ENCODE results near the gene NISCH. TPM values are rescaled to one million over a fixed set of nuclear protein-coding genes. Genes with fewer than 3 reads are reported as not detected.

The NISCH gene
- total and polyA plus RNA-seq, 5 donors from 2014 or later = 12.6 to 168 (median 16.4) TPM

DNA sequence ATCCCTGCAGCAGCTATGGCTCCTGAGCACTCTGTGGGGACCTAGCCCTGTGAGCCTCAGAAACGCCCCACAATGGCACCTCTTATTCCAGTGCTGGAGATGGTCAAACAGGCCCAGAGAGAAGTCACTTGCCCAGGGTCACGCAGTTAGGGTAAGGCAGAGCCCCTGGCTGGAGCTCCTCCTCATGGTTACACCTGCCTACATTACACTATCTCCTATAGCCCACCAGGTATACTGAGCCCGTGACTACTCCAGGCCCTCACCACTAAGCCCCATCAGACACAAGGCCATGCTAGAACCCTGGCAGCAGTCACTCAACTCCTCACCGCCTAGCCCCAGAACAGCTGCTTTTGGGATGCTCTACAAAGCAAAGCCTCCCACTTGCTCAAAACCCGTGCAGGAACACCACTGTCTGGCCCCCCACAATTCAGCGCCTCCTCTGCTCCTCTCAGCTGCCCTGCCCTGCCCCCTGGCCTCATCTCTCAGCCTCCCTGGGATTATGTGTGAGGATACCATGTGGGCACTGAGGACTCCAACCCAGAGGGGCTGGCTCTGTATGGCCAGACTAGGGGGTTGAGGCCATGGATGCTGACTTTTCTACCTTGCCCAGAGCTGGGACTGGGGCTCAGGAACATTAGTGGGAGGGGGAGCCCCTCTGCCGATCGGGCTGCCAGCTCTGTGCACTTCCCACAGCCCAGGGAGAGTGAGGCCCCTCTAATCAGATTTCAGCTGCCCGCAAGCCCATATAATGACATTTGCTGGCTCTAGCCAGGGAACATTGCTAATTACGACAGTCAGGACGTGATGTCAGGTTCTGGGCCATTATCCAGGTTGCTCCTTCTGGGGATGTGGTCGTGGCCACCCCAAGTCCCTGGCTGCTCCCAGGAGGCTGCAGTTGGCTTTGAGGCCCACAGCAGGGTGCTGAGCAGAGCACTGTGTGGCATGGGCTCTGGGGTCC, 74.3 kb downstream of the NISCH start:
- Mint-ChIP-seq H3K27ac (peak overlapping the region in 1 of 3 donors; percentile 49), H3K4me3 (peak overlapping the region in 2 of 4 donors; percentile 42 to 43), H3K4me1 (peaks cover 0 to 10% (median 0%) of the 10 kb centered on the region in 4 donors), H3K9me3 (peaks cover 0 to 2% (median 0%) of the 10 kb centered on the region in 7 donors), H3K36me3 (no peaks in the 10 kb centered on the region), H3K27me3 (no peaks in the 10 kb centered on the region)
- Histone ChIP-seq H3K36me3 (ENCODE audit: control insufficient read depth, insufficient read depth, low read length) (no peaks in the 10 kb centered on the region), H3K4me1 (ENCODE audit: control insufficient read depth, insufficient read depth, low read length, poor library complexity, severe bottlenecking) (peaks cover 15% of the 10 kb centered on the region), H3K4me3 (ENCODE audit: low read depth, low read length) (no peak overlapping the region), H3K27ac (ENCODE audit: insufficient read depth, low read length, poor library complexity, severe bottlenecking) (no peak overlapping the region), H3K9me3 (ENCODE audit: control insufficient read depth in 2 of 2, low read length in 2 of 2) (no peaks in the 10 kb centered on the region), H3K27me3 (ENCODE audit: control insufficient read depth, insufficient read depth, low read length) (no peaks in the 10 kb centered on the region)
- no peak for ATAC-seq (ENCODE audit: low read depth in 2 of 2)
- DNase-seq = no peak

DNA sequence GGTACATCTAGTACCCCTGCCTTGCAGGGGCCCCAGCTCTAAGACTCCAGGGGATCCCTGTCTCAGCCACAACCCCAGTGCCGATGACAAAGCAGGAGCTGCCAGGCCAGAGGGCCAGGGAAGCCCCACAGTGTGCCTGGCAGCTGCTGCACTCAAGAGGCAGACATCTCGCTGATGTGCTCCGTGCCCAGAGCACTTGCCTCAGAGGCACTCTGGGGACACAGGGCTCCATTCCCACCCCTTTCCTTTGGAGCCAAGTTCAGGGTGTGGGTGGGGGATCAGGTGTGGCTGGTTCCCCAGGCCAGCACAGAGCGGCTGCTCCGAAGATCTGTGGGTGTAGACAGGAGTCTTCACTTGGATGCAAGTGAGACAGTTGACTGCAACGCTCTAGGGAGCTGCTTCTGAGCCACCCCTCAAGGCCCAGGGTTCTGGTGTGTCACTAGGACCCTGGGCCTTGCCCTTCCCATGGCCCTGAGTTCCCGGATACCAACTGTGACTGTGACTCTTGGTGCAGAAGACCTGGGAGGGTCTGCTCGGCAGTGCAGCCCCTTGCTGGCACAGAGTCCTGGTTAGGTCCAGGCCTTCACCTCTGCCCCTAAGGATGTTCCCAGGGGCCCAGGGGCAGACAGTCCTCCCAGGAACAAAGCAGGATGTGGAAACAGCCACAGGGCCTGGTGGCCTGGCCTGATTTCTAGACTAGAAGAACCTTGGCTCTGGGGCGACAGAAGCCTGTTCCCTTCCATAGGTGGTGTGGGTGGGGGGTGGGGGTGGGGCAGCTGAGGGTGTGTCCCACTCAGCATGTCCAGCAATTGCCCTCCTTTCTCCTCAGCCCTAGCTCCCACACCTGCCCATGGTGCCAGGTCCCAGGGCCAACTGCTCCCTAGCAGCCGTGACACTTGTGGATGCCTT, 75.8 kb downstream of the NISCH start:
- peak overlapping the region in 3 of 4 donors; percentile 51 to 81 (median 52) for H3K4me3 Mint-ChIP-seq
- Histone ChIP-seq H3K36me3 (ENCODE audit: control insufficient read depth, insufficient read depth, low read length) (no peaks in the 10 kb centered on the region), H3K4me3 (ENCODE audit: low read depth, low read length) (no peak overlapping the region), H3K27ac (ENCODE audit: insufficient read depth, low read length, poor library complexity, severe bottlenecking) (no peak overlapping the region), H3K9me3 (ENCODE audit: control insufficient read depth in 2 of 2, low read length in 2 of 2) (no peaks in the 10 kb centered on the region), H3K4me1 (ENCODE audit: control insufficient read depth, insufficient read depth, low read length, poor library complexity, severe bottlenecking) (peaks cover 21% of the 10 kb centered on the region), H3K27me3 (ENCODE audit: control insufficient read depth, insufficient read depth, low read length) (no peaks in the 10 kb centered on the region)
- ATAC-seq (ENCODE audit: low read depth in 2 of 2) (no peak), DNase-seq (no peak)
- no peaks in the 10 kb centered on the region for H3K36me3 Mint-ChIP-seq
- peaks cover 3 to 23% (median 9%) of the 10 kb centered on the region in 4 donors for H3K4me1 Mint-ChIP-seq
- no peaks in the 10 kb centered on the region for H3K27me3 Mint-ChIP-seq
- peaks cover 0 to 2% (median 0%) of the 10 kb centered on the region in 7 donors for H3K9me3 Mint-ChIP-seq
- H3K27ac Mint-ChIP-seq = no peak overlapping the region

DNA sequence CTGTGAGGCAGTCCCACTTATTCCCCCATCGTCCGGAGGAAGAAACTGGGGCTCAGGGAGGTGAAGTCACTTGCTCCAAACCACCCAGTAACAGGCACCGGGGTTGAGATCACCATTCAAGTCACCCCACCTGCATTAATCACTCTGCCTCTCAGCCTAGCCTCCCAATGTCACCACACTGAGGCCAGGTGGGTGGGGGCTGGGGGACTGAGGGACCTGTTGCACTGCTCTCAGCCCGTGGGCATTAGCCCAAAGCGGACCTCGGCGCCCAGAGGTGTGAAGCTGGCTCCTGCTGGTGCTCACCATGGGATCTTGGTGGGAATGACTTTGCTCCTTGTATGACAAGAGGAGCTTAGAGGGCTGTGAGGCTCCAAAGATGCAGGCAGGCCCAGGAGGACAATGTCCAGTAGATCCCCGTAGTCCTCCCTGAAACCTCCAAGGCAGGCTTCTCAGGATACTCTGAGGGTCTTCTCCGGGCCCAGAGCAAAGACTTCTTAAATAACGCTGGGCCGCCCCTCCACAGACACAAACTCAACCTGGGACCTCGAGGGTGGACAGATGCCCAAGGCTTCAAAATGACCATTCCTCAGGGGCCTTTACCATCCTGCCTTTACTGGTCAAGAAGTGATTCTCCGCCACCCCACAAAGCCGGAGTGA, 76.6 kb downstream of the NISCH start:
- H3K36me3 Mint-ChIP-seq = no peaks in the 10 kb centered on the region
- H3K27ac ChIP-seq (ENCODE audit: insufficient read depth, low read length, poor library complexity, severe bottlenecking) = no peak overlapping the region
- ATAC-seq (ENCODE audit: low read depth in 2 of 2) (no peak), DNase-seq (no peak)
- peak overlapping the region; percentile 52 to 81 (median 73) for H3K4me3 Mint-ChIP-seq
- no peaks in the 10 kb centered on the region for H3K27me3 Mint-ChIP-seq
- H3K4me3 ChIP-seq (ENCODE audit: low read depth, low read length) = no peak overlapping the region
- peaks cover 0 to 2% (median 0%) of the 10 kb centered on the region in 7 donors for H3K9me3 Mint-ChIP-seq
- no peak overlapping the region for H3K27ac Mint-ChIP-seq
- no peaks in the 10 kb centered on the region for H3K36me3 ChIP-seq (ENCODE audit: control insufficient read depth, insufficient read depth, low read length)
- no peaks in the 10 kb centered on the region for H3K27me3 ChIP-seq (ENCODE audit: control insufficient read depth, insufficient read depth, low read length)
- peaks cover 25% of the 10 kb centered on the region for H3K4me1 ChIP-seq (ENCODE audit: control insufficient read depth, insufficient read depth, low read length, poor library complexity, severe bottlenecking)
- peaks cover 3 to 28% (median 12%) of the 10 kb centered on the region in 4 donors for H3K4me1 Mint-ChIP-seq
- no peaks in the 10 kb centered on the region for H3K9me3 ChIP-seq (ENCODE audit: control insufficient read depth in 2 of 2, low read length in 2 of 2)

- Mint-ChIP-seq H3K36me3 (no peaks in the 10 kb centered on the region), H3K4me1 (peaks cover 6 to 32% (median 16%) of the 10 kb centered on the region in 4 donors), H3K9me3 (peaks cover 0 to 2% (median 0%) of the 10 kb centered on the region in 7 donors), H3K4me3 (peak overlapping the region; percentile 66 to 81 (median 73)), H3K27ac (no peak overlapping the region), H3K27me3 (no peaks in the 10 kb centered on the region)
- H3K27me3 ChIP-seq (ENCODE audit: control insufficient read depth, insufficient read depth, low read length) = no peaks in the 10 kb centered on the region
- no peak overlapping the region for H3K27ac ChIP-seq (ENCODE audit: insufficient read depth, low read length, poor library complexity, severe bottlenecking)
- no peaks in the 10 kb centered on the region for H3K9me3 ChIP-seq (ENCODE audit: control insufficient read depth in 2 of 2, low read length in 2 of 2)
- no peak for ATAC-seq (ENCODE audit: low read depth in 2 of 2)
- H3K36me3 ChIP-seq (ENCODE audit: control insufficient read depth, insufficient read depth, low read length) = no peaks in the 10 kb centered on the region
- peaks cover 30% of the 10 kb centered on the region for H3K4me1 ChIP-seq (ENCODE audit: control insufficient read depth, insufficient read depth, low read length, poor library complexity, severe bottlenecking)
- no peak overlapping the region for H3K4me3 ChIP-seq (ENCODE audit: low read depth, low read length)
- no peak for DNase-seq
Observed at GRCh38 chr3:52532517-52532837, 77.1 kb downstream of the NISCH start.

DNA sequence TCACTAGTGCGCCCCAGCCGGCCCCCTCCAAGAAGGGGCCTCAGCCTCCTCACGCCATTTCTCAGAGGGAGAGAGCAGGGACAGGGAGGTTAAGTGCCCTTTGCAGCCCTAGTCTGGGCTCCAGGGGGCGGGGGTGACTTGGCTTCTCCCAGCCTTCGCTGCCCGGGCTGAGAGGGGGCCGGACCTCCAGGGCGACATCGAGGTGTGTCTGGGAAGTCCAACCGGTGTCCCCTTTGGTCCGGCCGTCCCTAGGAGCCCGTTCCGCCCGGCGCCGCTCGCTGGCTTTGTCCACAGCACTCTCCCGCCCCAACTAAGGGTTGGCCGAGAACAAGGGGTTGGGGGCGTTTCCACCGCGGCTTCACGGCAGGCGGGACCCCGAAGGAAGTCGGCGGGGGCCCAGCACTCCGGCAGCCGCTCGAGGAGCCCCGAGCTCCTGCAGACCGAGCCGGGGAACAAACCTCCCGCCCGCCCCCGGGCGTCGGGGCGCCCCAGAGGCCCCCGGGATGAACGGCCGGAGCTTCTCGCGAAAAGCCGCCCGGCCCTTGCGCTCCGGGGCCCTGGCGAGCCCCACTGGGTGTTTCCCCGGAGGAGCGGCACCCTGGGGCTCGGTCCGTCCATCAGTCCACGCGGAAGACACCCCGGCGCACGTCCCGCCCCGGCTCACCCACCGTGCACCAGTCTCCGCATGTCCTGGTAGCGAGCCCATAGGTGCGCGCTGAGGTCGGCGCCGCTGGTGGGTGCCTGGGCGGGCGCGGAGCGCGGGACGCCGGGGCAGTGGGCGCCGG, 77.6 kb downstream of the NISCH start:
- ATAC-seq (ENCODE audit: low read depth in 2 of 2) (no peak), DNase-seq (peak in 2 of 3 donors; percentile 26 to 36)
- Mint-ChIP-seq H3K36me3 (no peaks in the 10 kb centered on the region), H3K4me3 (peak overlapping the region; percentile 66 to 81 (median 73)), H3K4me1 (peaks cover 12 to 38% (median 21%) of the 10 kb centered on the region in 4 donors), H3K27ac (no peak overlapping the region), H3K9me3 (peaks cover 0 to 2% (median 0%) of the 10 kb centered on the region in 7 donors), H3K27me3 (no peaks in the 10 kb centered on the region)
- Histone ChIP-seq H3K9me3 (ENCODE audit: control insufficient read depth in 2 of 2, low read length in 2 of 2) (no peaks in the 10 kb centered on the region), H3K4me3 (ENCODE audit: low read depth, low read length) (no peak overlapping the region), H3K4me1 (ENCODE audit: control insufficient read depth, insufficient read depth, low read length, poor library complexity, severe bottlenecking) (peaks cover 36% of the 10 kb centered on the region), H3K36me3 (ENCODE audit: control insufficient read depth, insufficient read depth, low read length) (no peaks in the 10 kb centered on the region), H3K27ac (ENCODE audit: insufficient read depth, low read length, poor library complexity, severe bottlenecking) (no peak overlapping the region), H3K27me3 (ENCODE audit: control insufficient read depth, insufficient read depth, low read length) (no peaks in the 10 kb centered on the region)

- Mint-ChIP-seq H3K9me3 (peaks cover 0 to 2% (median 0%) of the 10 kb centered on the region in 7 donors), H3K27ac (peak within 1 kb of the TSS; percentile 46 to 96 (median 73)), H3K36me3 (peaks cover 2% of the 10 kb centered on the region), H3K27me3 (no peaks in the 10 kb centered on the region), H3K4me1 (peaks cover 13 to 44% (median 27%) of the 10 kb centered on the region in 4 donors), H3K4me3 (peak within 1 kb of the TSS; percentile 81 to 100 (median 98))
- ATAC-seq (ENCODE audit: low read depth in 2 of 2) (peak; percentile 12 to 14), DNase-seq (peak; percentile 51 to 66 (median 65))
- Histone ChIP-seq H3K27me3 (ENCODE audit: control insufficient read depth, insufficient read depth, low read length) (no peaks in the 10 kb centered on the region), H3K4me3 (ENCODE audit: low read depth, low read length) (no peak within 1 kb of the TSS), H3K27ac (ENCODE audit: insufficient read depth, low read length, poor library complexity, severe bottlenecking) (no peak within 1 kb of the TSS), H3K9me3 (ENCODE audit: control insufficient read depth in 2 of 2, low read length in 2 of 2) (no peaks in the 10 kb centered on the region), H3K4me1 (ENCODE audit: control insufficient read depth, insufficient read depth, low read length, poor library complexity, severe bottlenecking) (peaks cover 42% of the 10 kb centered on the region), H3K36me3 (ENCODE audit: control insufficient read depth, insufficient read depth, low read length) (no peaks in the 10 kb centered on the region)
Observed at GRCh38 chr3:52533623-52534280, 78.3 kb downstream of the NISCH start, which contains the start of gene NT5DC2. TSS of gene NT5DC2 (minus strand) at chr3:52533857. CDS start at chr3:52533737, 120 bp downstream.

All from CD4-positive, CD25-positive, alpha-beta regulatory T cell (primary cell).